Spleen (tissue), 11 donors: ENCODE data around the gene ZBTB32. TPM values are rescaled to one million over a fixed set of nuclear protein-coding genes. Genes with fewer than 3 reads are reported as not detected.
A peak's percentile ranks its signal among the peaks of the same experiment; 100 is the strongest.

Experiments used
- DNase-seq: peaks from one replicate; pipeline ENCODE4 v3.0.0-alpha.2; 2020
- H3K27ac ChIP-seq, 8 donors: fragments of 200-600 bp; sonication (generic) in 7 of 8; 1 replicate in 4 of 8; 2 replicates in 4 of 8; pipeline versions ENCODE4 v1.5.0 to v1.8.0; 2016 to 2021; ENCODE audit warnings: inconsistent platforms in 4 of 8, mild to moderate bottlenecking in 4 of 8, moderate library complexity in 1 of 8
- H3K27me3 ChIP-seq, 7 donors: fragments of 200-600 bp; sonication (generic) in 6 of 7; replicated peaks in 1 of 7; 1 replicate in 4 of 7; 2 replicates in 3 of 7; pipeline versions ENCODE4 v1.5.0 to v1.8.0; 2016 to 2021; ENCODE audit warnings: inconsistent platforms in 3 of 7, mild to moderate bottlenecking in 1 of 7
- H3K36me3 ChIP-seq, 6 donors: fragments of 200-600 bp; sonication (generic) in 5 of 6; 1 replicate in 4 of 6; 2 replicates in 2 of 6; pipeline versions ENCODE4 v1.5.0 to v1.8.0; 2016 to 2021; ENCODE audit warnings: inconsistent platforms in 2 of 6
- H3K4me1 ChIP-seq, 6 donors: fragments of 200-600 bp; sonication (generic) in 5 of 6; 1 replicate in 3 of 6; 2 replicates in 3 of 6; pipeline versions ENCODE4 v1.5.0 to v1.8.0; 2016 to 2021; ENCODE audit warnings: inconsistent platforms in 3 of 6
- H3K4me3 ChIP-seq, 8 donors: fragments of 200-600 bp; sonication (generic) in 7 of 8; 1 replicate in 4 of 8; 2 replicates in 4 of 8; pipeline versions ENCODE4 v1.5.0 to v1.8.0; 2016 to 2021; ENCODE audit warnings: inconsistent platforms in 4 of 8, mild to moderate bottlenecking in 4 of 8, moderate library complexity in 2 of 8
- H3K9me3 ChIP-seq, 8 donors: fragments of 200-600 bp; sonication (generic) in 7 of 8; 1 replicate in 4 of 8; 2 replicates in 4 of 8; pipeline versions ENCODE4 v1.5.0 to v1.8.0; 2016 to 2021; ENCODE audit warnings: inconsistent platforms in 4 of 8
- CTCF ChIP-seq, 11 experiments: fragments of 200-600 bp in 7 of 11; fragments of 450-650 bp in 4 of 11; sonication (generic) in 4 of 11; IDR thresholded peaks in 8 of 11; conservative IDR thresholded peaks in 3 of 11; 1 replicate in 7 of 11; 2 replicates in 4 of 11; pipeline versions ENCODE4 v1.4.0 to v1.8.0; 2016 to 2021; ENCODE audit warnings: antibody characterized with exemption in 11 of 11, inconsistent platforms in 4 of 11, mild to moderate bottlenecking in 1 of 11
- POLR2A ChIP-seq, 3 donors: fragments of 450-650 bp; IDR thresholded peaks; one replicate each; pipeline ENCODE4 v1.5.1; 2017; ENCODE audit warnings: antibody characterized with exemption in 3 of 3, mild to moderate bottlenecking in 1 of 3
- POLR2AphosphoS5 ChIP-seq, 3 donors: sonication (generic); formaldehyde crosslinking; IDR thresholded peaks; one replicate each; pipeline ENCODE4 v1.5.1; 2017; ENCODE audit warnings: antibody characterized with exemption in 3 of 3
- WGBS, 5 donors: extraction: QIAGEN DNeasy Blood & Tissue Kit in 3 of 5; methylation state at CpG; one replicate each; pipeline versions ENCODE4 v1.1.5 to v1.1.7; 2013 to 2018; 5-methylcytosine and 5-hydroxymethylcytosine counted together
- intact Hi-C: fragments of 100-400 bp; cut with DNase I; formaldehyde crosslinking; loops from one replicate; pipeline ENCODE4 v1.15.0; 2023; ENCODE audit warnings: low total_unique reads
- polyA plus RNA-seq, 3 donors: library from polyadenylated mRNA; stranded (reverse); fragments of 200-250 nt; gene quantifications; one replicate each; pipeline ENCODE4 v1.2.1, GENCODE V29; 2013
- total RNA-seq, 7 donors: library from RNA; depleted of rRNA in 3 of 7; stranded (reverse); fragments of >200 nt in 3 of 7; fragmentation: NEBNext Ultra II Directional in 4 of 7; extraction: Animal tissue kit (Norgen Biotek cat#: 25700) in 4 of 7; gene quantifications; one replicate each; pipeline versions ENCODE4 v1.1.0 to v1.2.1, GENCODE V29; 2016 to 2021
- donor health status: healthy with polysubstance abuse.
- donor health status: DM: no; HTN: no; CAD: no; lungs with moderate emphysema.
- donor health status: DM: no; HTN: no; CAD: no.
- donor health status: Bipolar disorder and iron deficiency.
- donor health status: healthy.
- donor health status: DM: no; HTN: no; CAD: no.
- donor health status: DM: yes; HTN: yes; CAD: no.

ZBTB32 gene
- total and polyA plus RNA-seq, 10 donors = 2.5 to 8.2 (median 4.2) TPM

GRCh38 chr19:35740423-35741202 lies 36.3 kb downstream of the ZBTB32 start:
- peaks cover 16 to 81% (median 53%) of the 10 kb centered on the region in 6 donors for H3K4me1 ChIP-seq
- no peaks in the 10 kb centered on the region for H3K9me3 ChIP-seq
- DNase-seq = peak; percentile 99
- TF ChIP-seq POLR2AphosphoS5 (IDR thresholded peaks at IDR 0.05) (peak; percentile 82 to 89 (median 88)), POLR2A (IDR thresholded peaks at IDR 0.05) (peak in 2 of 3 donors; percentile 10 to 35), CTCF (IDR thresholded peaks at IDR 0.05 in 8 of 11, conservative IDR thresholded peaks at IDR 0.05 in 3 of 11) (peak in 7 of 11 experiments; percentile 3 to 42 (median 17))
- peak overlapping the region; percentile 82 to 100 (median 97) for H3K27ac ChIP-seq
- no peaks in the 10 kb centered on the region for H3K27me3 ChIP-seq
- peaks cover 0 to 47% (median 39%) of the 10 kb centered on the region in 6 donors for H3K36me3 ChIP-seq
- peak overlapping the region; percentile 60 to 85 (median 70) for H3K4me3 ChIP-seq
- 0 to 1% (median 1%) methylated on average over 50 to 63 of the region's 63 CpGs for WGBS, 5 donors
- intact Hi-C loops = no loop called here

GRCh38 chr19:35741203-35741515 lies 36.8 kb downstream of the ZBTB32 start:
- H3K27ac ChIP-seq = peak overlapping the region; percentile 82 to 100 (median 97)
- H3K36me3 ChIP-seq = peaks cover 0 to 42% (median 33%) of the 10 kb centered on the region in 6 donors
- WGBS, 5 donors = 0 to 3% (median 0%) methylated on average over 12 of the region's 12 CpGs
- H3K4me3 ChIP-seq = peak overlapping the region; percentile 60 to 85 (median 70)
- H3K4me1 ChIP-seq = peaks cover 19 to 86% (median 58%) of the 10 kb centered on the region in 6 donors
- TF ChIP-seq POLR2A (IDR thresholded peaks at IDR 0.05) = no peak
- no peak for TF ChIP-seq POLR2AphosphoS5 (IDR thresholded peaks at IDR 0.05)
- TF ChIP-seq CTCF (IDR thresholded peaks at IDR 0.05 in 8 of 11, conservative IDR thresholded peaks at IDR 0.05 in 3 of 11) = no peak
- intact Hi-C loops = no loop called here
- no peaks in the 10 kb centered on the region for H3K27me3 ChIP-seq
- no peak for DNase-seq
- H3K9me3 ChIP-seq = no peaks in the 10 kb centered on the region

- intact Hi-C loops = no loop called here
- peak within 1 kb of the TSS; percentile 82 to 100 (median 97) for H3K27ac ChIP-seq
- H3K4me3 ChIP-seq = peak within 1 kb of the TSS; percentile 60 to 85 (median 70)
- H3K9me3 ChIP-seq = no peaks in the 10 kb centered on the region
- peaks cover 0 to 37% (median 23%) of the 10 kb centered on the region in 6 donors for H3K36me3 ChIP-seq
- 22 to 34% (median 30%) methylated on average over 9 of the region's 9 CpGs for whole genome bisulfite sequencing, 5 donors
- H3K4me1 ChIP-seq = peaks cover 22 to 88% (median 65%) of the 10 kb centered on the region in 6 donors
- no peaks in the 10 kb centered on the region for H3K27me3 ChIP-seq
- DNase-seq = peak; percentile 91
- TF ChIP-seq CTCF (IDR thresholded peaks at IDR 0.05 in 8 of 11, conservative IDR thresholded peaks at IDR 0.05 in 3 of 11) (no peak), POLR2AphosphoS5 (IDR thresholded peaks at IDR 0.05) (peak; percentile 10 to 91 (median 72)), POLR2A (IDR thresholded peaks at IDR 0.05) (peak in 2 of 3 donors; percentile 37 to 43)
These were observed 37.9 kb downstream of the ZBTB32 start, which contains the start of gene IGFLR1 for GRCh38 chr19:35742121-35742724. Gene IGFLR1 (minus strand): TSS chr19:35742452. CDS start chr19:35741180, 1,272 bp downstream.
